Measurements from ENCODE around the gene RALB.
"Not testable (repeated sequence)": the region's sequence is repeated elsewhere in the genome, so short reads cannot be mapped to it uniquely, and the experiment has no call there.

Gene RALB

GRCh38 chr2:120253021-120253882 is 600 bp downstream of the RALB start:
- H3K27ac ChIP-seq, result no peak overlapping the region
- H3K4me3 ChIP-seq, result peak overlapping the region; percentile 96
- no peaks in the 10 kb centered on the region for H3K36me3 ChIP-seq (ENCODE audit: insufficient read depth, low read length)
- no peak for DNase-seq (ENCODE audit: low read depth, low spot score)
- H3K9me3 ChIP-seq (ENCODE audit: low read depth, low read length), result no peaks in the 10 kb centered on the region
- TF ChIP-seq FOXP2 (optimal IDR thresholded peaks at IDR 0.05; ENCODE audit: control extremely low read depth, extremely low read length, insufficient read depth) (no peak), EZH2 (IDR thresholded peaks at IDR 0.05) (no peak), POLR2AphosphoS5 (IDR thresholded peaks at IDR 0.05; ENCODE audit: borderline replicate concordance, low read depth, low read length) (no peak)
- H3K9ac ChIP-seq (ENCODE audit: insufficient read length), result peak overlapping the region; percentile 71

GRCh38 chr2:120254178-120254577 is 1.5 kb downstream of the RALB start:
- peak overlapping the region; percentile 96 for H3K4me3 ChIP-seq
- H3K9ac ChIP-seq (ENCODE audit: insufficient read length), result no peak overlapping the region
- H3K9me3 ChIP-seq (ENCODE audit: low read depth, low read length), result no peaks in the 10 kb centered on the region
- TF ChIP-seq POLR2AphosphoS5 (IDR thresholded peaks at IDR 0.05; ENCODE audit: borderline replicate concordance, low read depth, low read length), result no peak
- H3K36me3 ChIP-seq (ENCODE audit: insufficient read depth, low read length), result no peaks in the 10 kb centered on the region
- no peak for DNase-seq (ENCODE audit: low read depth, low spot score)
- H3K27ac ChIP-seq, result no peak overlapping the region

- Histone ChIP-seq H3K36me3 (ENCODE audit: insufficient read depth, low read length) (no peaks in the 10 kb centered on the region), H3K27ac (no peak overlapping the region), H3K9me3 (ENCODE audit: low read depth, low read length) (no peaks in the 10 kb centered on the region), H3K9ac (ENCODE audit: insufficient read length) (no peak overlapping the region), H3K4me3 (no peak overlapping the region)
- no peak for TF ChIP-seq EZH2 (IDR thresholded peaks at IDR 0.05)
- TF ChIP-seq POLR2AphosphoS5 (IDR thresholded peaks at IDR 0.05; ENCODE audit: borderline replicate concordance, low read depth, low read length), result no peak
- TF ChIP-seq FOXP2 (optimal IDR thresholded peaks at IDR 0.05; ENCODE audit: control extremely low read depth, extremely low read length, insufficient read depth), result no peak
- no peak for DNase-seq (ENCODE audit: low read depth, low spot score)
Observed at GRCh38 chr2:120255071-120255470, 2.4 kb downstream of the RALB start.

- H3K9me3 ChIP-seq (ENCODE audit: low read depth, low read length), result no peaks in the 10 kb centered on the region
- TF ChIP-seq EZH2 (IDR thresholded peaks at IDR 0.05) (no peak), POLR2AphosphoS5 (IDR thresholded peaks at IDR 0.05; ENCODE audit: borderline replicate concordance, low read depth, low read length) (no peak), FOXP2 (optimal IDR thresholded peaks at IDR 0.05; ENCODE audit: control extremely low read depth, extremely low read length, insufficient read depth) (no peak)
- DNase-seq (ENCODE audit: low read depth, low spot score), result no peak
- H3K27ac ChIP-seq, result peak overlapping the region; percentile 81; the same call in 1 of the 2 replicates
- no peak overlapping the region for H3K4me3 ChIP-seq
- no peaks in the 10 kb centered on the region for H3K36me3 ChIP-seq (ENCODE audit: insufficient read depth, low read length)
- H3K9ac ChIP-seq (ENCODE audit: insufficient read length), result no peak overlapping the region
Observed at GRCh38 chr2:120255986-120256650, 3.5 kb downstream of the RALB start.

- Histone ChIP-seq H3K4me3 (0 out of 2 replicates have a peak overlapping the region, but pooled peaks have one; percentile 26), H3K9me3 (ENCODE audit: low read depth, low read length) (no peaks in the 10 kb centered on the region), H3K27ac (peak overlapping the region; percentile 81), H3K36me3 (ENCODE audit: insufficient read depth, low read length) (no peaks in the 10 kb centered on the region), H3K9ac (ENCODE audit: insufficient read length) (no peak overlapping the region)
- no peak for DNase-seq (ENCODE audit: low read depth, low spot score)
- TF ChIP-seq FOXP2 (optimal IDR thresholded peaks at IDR 0.05; ENCODE audit: control extremely low read depth, extremely low read length, insufficient read depth) (no peak), POLR2AphosphoS5 (IDR thresholded peaks at IDR 0.05; ENCODE audit: borderline replicate concordance, low read depth, low read length) (no peak), EZH2 (IDR thresholded peaks at IDR 0.05) (no peak)
Observed at GRCh38 chr2:120256651-120257000, 4.0 kb downstream of the RALB start.

GRCh38 chr2:120257522-120257921 is 4.9 kb downstream of the RALB start:
- Histone ChIP-seq H3K9ac (ENCODE audit: insufficient read length) (no peak overlapping the region), H3K36me3 (ENCODE audit: insufficient read depth, low read length) (no peaks in the 10 kb centered on the region), H3K27ac (peak overlapping the region; percentile 81), H3K9me3 (ENCODE audit: low read depth, low read length) (no peaks in the 10 kb centered on the region), H3K4me3 (peak overlapping the region; percentile 26)
- TF ChIP-seq POLR2AphosphoS5 (IDR thresholded peaks at IDR 0.05; ENCODE audit: borderline replicate concordance, low read depth, low read length), result peak; percentile 50; the same call in 1 of the 2 replicates
- TF ChIP-seq FOXP2 (optimal IDR thresholded peaks at IDR 0.05; ENCODE audit: control extremely low read depth, extremely low read length, insufficient read depth), result no peak
- peak; percentile 86 for DNase-seq (ENCODE audit: low read depth, low spot score)

GRCh38 chr2:120258196-120258595 is 5.5 kb downstream of the RALB start:
- H3K9ac ChIP-seq (ENCODE audit: insufficient read length), result no peak overlapping the region
- no peaks in the 10 kb centered on the region for H3K9me3 ChIP-seq (ENCODE audit: low read depth, low read length)
- TF ChIP-seq POLR2AphosphoS5 (IDR thresholded peaks at IDR 0.05; ENCODE audit: borderline replicate concordance, low read depth, low read length) (no peak), FOXP2 (optimal IDR thresholded peaks at IDR 0.05; ENCODE audit: control extremely low read depth, extremely low read length, insufficient read depth) (no peak)
- no peak for DNase-seq (ENCODE audit: low read depth, low spot score)
- H3K27ac ChIP-seq, result peak overlapping the region; percentile 81
- no peaks in the 10 kb centered on the region for H3K36me3 ChIP-seq (ENCODE audit: insufficient read depth, low read length)
- peak overlapping the region; percentile 25 for H3K4me3 ChIP-seq

- H3K9me3 ChIP-seq (ENCODE audit: low read depth, low read length); DNase-seq (ENCODE audit: low read depth, low spot score); H3K4me3 ChIP-seq; H3K27ac ChIP-seq; H3K9ac ChIP-seq (ENCODE audit: insufficient read length); H3K36me3 ChIP-seq (ENCODE audit: insufficient read depth, low read length): not testable (repeated sequence)
Observed at GRCh38 chr2:120259939-120260338, 7.3 kb downstream of the RALB start.

Data from SK-N-MC (cell line).